WTC11 (cell line): ENCODE data around the gene SARDH.

Experiments
- ELF4 ChIP-seq: sonication (generic); formaldehyde crosslinking; IDR thresholded peaks from 2 replicates; pipeline ENCODE4 v1.8.1; 2022; ENCODE audit warnings: low read depth, mild to moderate bottlenecking, moderate library complexity, missing genetic modification reagents
- ETV6 ChIP-seq: sonication (generic); formaldehyde crosslinking; IDR thresholded peaks from 2 replicates; pipeline ENCODE4 v1.8.1; 2022; ENCODE audit warnings: mild to moderate bottlenecking, missing genetic modification reagents
- FOXP1 ChIP-seq: sonication (generic); formaldehyde crosslinking; IDR thresholded peaks from 2 replicates; pipeline ENCODE4 v1.8.0; 2022; ENCODE audit warnings: missing genetic modification reagents, mild to moderate bottlenecking, moderate library complexity, borderline replicate concordance
- HMGA2 ChIP-seq: fragments of 250-450 bp; sonication (Bioruptor Pico); IDR thresholded peaks from 2 replicates; pipeline ENCODE4 v1.4.0; 2021; ENCODE audit warnings: mild to moderate bottlenecking, moderate library complexity
- NR2C2 ChIP-seq: sonication (generic); formaldehyde crosslinking; IDR thresholded peaks from 2 replicates; pipeline ENCODE4 v1.8.0; 2022; ENCODE audit warnings: mild to moderate bottlenecking, missing genetic modification reagents
- RELA ChIP-seq: sonication (generic); formaldehyde crosslinking; IDR thresholded peaks from 2 replicates; pipeline ENCODE4 v1.8.1; 2022; ENCODE audit warnings: missing genetic modification reagents, mild to moderate bottlenecking, borderline replicate concordance
- TEAD1 ChIP-seq: sonication (generic); formaldehyde crosslinking; IDR thresholded peaks from 2 replicates; pipeline ENCODE4 v1.8.0; 2022; ENCODE audit warnings: mild to moderate bottlenecking, missing genetic modification reagents
- TP53 ChIP-seq: sonication (generic); formaldehyde crosslinking; IDR thresholded peaks from 2 replicates; pipeline ENCODE4 v1.8.1; 2023; ENCODE audit warnings: mild to moderate bottlenecking, missing genetic modification reagents
- TF ChIP-seq, protein P1 (sequence below): sonication (generic); formaldehyde crosslinking; IDR thresholded peaks from 2 replicates; pipeline ENCODE4 v1.8.1; 2023; ENCODE audit warnings: mild to moderate bottlenecking, missing genetic modification reagents, moderate library complexity
- TF ChIP-seq, protein P2 (sequence below): sonication (generic); formaldehyde crosslinking; IDR thresholded peaks from 2 replicates; pipeline ENCODE4 v1.8.0; 2022; ENCODE audit warnings: mild to moderate bottlenecking, missing genetic modification reagents
- TF ChIP-seq, protein P3 (sequence below): fragments of 200-600 bp; IDR thresholded peaks from 2 replicates; pipeline ENCODE4 v1.8.0; 2022; ENCODE audit warnings: antibody characterized with exemption
- TF ChIP-seq, protein P4 (sequence below): sonication (generic); formaldehyde crosslinking; IDR thresholded peaks from 2 replicates; pipeline ENCODE4 v1.8.1; 2023; ENCODE audit warnings: mild to moderate bottlenecking, moderate library complexity, missing genetic modification reagents
- TF ChIP-seq, protein P5 (sequence below): sonication (generic); formaldehyde crosslinking; IDR thresholded peaks from 2 replicates; pipeline ENCODE4 v1.8.0; 2022; ENCODE audit warnings: mild to moderate bottlenecking, missing genetic modification reagents

DNA sequence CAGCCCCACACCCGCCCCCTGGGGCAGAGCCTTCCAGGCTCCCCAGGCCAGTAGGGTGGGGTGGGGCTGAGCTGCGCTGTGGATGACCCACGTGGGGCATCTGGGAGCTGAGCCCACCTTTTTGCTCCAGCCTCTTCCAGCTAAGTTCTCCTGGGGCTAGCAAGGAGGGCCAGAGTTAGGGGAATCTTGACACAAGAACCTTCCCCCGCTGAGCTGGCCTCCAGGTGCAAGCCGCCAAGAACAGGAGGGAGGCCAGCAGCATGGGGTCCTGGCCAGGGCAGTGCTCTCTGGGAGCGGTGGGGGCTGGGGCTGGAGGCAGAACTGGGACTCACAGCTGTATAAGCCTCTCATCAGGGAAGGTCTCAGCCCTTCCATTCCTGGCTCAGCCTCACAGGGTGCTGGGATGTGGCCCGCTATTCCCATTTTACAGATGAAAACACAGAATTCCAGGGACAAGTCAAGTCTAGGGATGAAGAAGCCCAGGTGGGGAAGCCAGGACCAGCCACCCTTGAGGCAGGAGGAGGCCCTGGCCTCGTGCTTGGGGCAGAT is 21.5 kb downstream of the SARDH start:
- TF ChIP-seq TEAD1 (CRISPR knock-in tag) (no peak), HMGA2 (no peak), TP53 (no peak), NR2C2 (CRISPR knock-in tag) (no peak), ELF4 (CRISPR knock-in tag) (no peak), RELA (no peak), FOXP1 (no peak), ETV6 (CRISPR knock-in tag) (no peak)
- TF ChIP-seq, protein P1, sequence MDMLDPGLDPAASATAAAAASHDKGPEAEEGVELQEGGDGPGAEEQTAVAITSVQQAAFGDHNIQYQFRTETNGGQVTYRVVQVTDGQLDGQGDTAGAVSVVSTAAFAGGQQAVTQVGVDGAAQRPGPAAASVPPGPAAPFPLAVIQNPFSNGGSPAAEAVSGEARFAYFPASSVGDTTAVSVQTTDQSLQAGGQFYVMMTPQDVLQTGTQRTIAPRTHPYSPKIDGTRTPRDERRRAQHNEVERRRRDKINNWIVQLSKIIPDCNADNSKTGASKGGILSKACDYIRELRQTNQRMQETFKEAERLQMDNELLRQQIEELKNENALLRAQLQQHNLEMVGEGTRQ (CRISPR knock-in tag) = no peak
- TF ChIP-seq, protein P2, sequence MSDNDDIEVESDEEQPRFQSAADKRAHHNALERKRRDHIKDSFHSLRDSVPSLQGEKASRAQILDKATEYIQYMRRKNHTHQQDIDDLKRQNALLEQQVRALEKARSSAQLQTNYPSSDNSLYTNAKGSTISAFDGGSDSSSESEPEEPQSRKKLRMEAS = no peak
- TF ChIP-seq, protein P3, sequence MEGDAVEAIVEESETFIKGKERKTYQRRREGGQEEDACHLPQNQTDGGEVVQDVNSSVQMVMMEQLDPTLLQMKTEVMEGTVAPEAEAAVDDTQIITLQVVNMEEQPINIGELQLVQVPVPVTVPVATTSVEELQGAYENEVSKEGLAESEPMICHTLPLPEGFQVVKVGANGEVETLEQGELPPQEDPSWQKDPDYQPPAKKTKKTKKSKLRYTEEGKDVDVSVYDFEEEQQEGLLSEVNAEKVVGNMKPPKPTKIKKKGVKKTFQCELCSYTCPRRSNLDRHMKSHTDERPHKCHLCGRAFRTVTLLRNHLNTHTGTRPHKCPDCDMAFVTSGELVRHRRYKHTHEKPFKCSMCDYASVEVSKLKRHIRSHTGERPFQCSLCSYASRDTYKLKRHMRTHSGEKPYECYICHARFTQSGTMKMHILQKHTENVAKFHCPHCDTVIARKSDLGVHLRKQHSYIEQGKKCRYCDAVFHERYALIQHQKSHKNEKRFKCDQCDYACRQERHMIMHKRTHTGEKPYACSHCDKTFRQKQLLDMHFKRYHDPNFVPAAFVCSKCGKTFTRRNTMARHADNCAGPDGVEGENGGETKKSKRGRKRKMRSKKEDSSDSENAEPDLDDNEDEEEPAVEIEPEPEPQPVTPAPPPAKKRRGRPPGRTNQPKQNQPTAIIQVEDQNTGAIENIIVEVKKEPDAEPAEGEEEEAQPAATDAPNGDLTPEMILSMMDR = no peak
- TF ChIP-seq, protein P4, sequence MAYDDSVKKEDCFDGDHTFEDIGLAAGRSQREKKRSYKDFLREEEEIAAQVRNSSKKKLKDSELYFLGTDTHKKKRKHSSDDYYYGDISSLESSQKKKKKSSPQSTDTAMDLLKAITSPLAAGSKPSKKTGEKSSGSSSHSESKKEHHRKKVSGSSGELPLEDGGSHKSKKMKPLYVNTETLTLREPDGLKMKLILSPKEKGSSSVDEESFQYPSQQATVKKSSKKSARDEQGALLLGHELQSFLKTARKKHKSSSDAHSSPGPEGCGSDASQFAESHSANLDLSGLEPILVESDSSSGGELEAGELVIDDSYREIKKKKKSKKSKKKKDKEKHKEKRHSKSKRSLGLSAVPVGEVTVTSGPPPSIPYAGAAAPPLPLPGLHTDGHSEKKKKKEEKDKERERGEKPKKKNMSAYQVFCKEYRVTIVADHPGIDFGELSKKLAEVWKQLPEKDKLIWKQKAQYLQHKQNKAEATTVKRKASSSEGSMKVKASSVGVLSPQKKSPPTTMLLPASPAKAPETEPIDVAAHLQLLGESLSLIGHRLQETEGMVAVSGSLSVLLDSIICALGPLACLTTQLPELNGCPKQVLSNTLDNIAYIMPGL (CRISPR knock-in tag) = no peak
- TF ChIP-seq, protein P5, sequence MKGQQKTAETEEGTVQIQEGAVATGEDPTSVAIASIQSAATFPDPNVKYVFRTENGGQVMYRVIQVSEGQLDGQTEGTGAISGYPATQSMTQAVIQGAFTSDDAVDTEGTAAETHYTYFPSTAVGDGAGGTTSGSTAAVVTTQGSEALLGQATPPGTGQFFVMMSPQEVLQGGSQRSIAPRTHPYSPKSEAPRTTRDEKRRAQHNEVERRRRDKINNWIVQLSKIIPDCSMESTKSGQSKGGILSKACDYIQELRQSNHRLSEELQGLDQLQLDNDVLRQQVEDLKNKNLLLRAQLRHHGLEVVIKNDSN = no peak
